Upper lobe of left lung (tissue), 4 donors: Measurements from ENCODE around the gene CRYBB2.
"Not testable (repeated sequence)": the region's sequence is repeated elsewhere in the genome, so short reads cannot be mapped to it uniquely, and the experiment has no call there.

Source experiments
- EP300 ChIP-seq, 4 donors: sonication (generic); formaldehyde crosslinking; IDR thresholded peaks; one replicate each; pipeline ENCODE4 v1.5.1; 2017; ENCODE audit warnings: antibody characterized with exemption in 4 of 4, control low read depth in 2 of 4
- POLR2A ChIP-seq, 4 donors: fragments of 450-650 bp; IDR thresholded peaks; one replicate each; pipeline ENCODE4 v1.5.1; 2016 to 2017; ENCODE audit warnings: antibody characterized with exemption in 4 of 4, mild to moderate bottlenecking in 2 of 4
- POLR2AphosphoS5 ChIP-seq, 2 donors: sonication (generic); formaldehyde crosslinking; IDR thresholded peaks; one replicate each; pipeline ENCODE4 v1.5.1; 2017; ENCODE audit warnings: antibody characterized with exemption in 2 of 2
- TF ChIP-seq, protein P1 (sequence below), 6 experiments: fragments of 450-650 bp in 4 of 6; fragments of 200-600 bp in 2 of 6; sonication (generic) in 2 of 6; IDR thresholded peaks; one replicate each; pipeline ENCODE4 v1.5.1; 2016 to 2019; ENCODE audit warnings: antibody characterized with exemption in 6 of 6

DNA sequence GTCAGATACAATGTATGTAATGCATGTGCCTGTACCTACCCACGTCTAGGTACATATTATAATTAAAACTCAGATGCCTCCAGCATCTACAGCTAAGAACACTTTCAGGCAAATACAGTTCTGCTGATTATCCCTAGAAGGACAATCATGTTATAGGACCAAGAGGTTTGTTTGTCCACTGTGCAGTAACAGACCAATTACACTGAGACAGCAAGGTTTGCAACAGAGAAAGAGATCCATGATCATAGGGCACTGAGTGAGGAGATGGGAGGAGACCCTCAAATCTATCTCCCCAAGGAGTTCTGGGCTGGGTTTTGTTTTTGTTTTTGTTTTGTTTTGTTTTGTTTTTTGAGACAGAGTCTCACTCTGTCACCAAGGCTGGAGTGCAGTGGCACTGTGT is 49.5 kb downstream of the CRYBB2 start:
- TF ChIP-seq EP300, POLR2A, POLR2AphosphoS5 (IDR thresholded peaks at IDR 0.05): not testable (repeated sequence)
- TF ChIP-seq, protein P1, sequence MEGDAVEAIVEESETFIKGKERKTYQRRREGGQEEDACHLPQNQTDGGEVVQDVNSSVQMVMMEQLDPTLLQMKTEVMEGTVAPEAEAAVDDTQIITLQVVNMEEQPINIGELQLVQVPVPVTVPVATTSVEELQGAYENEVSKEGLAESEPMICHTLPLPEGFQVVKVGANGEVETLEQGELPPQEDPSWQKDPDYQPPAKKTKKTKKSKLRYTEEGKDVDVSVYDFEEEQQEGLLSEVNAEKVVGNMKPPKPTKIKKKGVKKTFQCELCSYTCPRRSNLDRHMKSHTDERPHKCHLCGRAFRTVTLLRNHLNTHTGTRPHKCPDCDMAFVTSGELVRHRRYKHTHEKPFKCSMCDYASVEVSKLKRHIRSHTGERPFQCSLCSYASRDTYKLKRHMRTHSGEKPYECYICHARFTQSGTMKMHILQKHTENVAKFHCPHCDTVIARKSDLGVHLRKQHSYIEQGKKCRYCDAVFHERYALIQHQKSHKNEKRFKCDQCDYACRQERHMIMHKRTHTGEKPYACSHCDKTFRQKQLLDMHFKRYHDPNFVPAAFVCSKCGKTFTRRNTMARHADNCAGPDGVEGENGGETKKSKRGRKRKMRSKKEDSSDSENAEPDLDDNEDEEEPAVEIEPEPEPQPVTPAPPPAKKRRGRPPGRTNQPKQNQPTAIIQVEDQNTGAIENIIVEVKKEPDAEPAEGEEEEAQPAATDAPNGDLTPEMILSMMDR (IDR thresholded peaks at IDR 0.05), result not testable (repeated sequence)
